NT2/D1 (cell line): ENCODE data around the gene CDCA3.
A peak's percentile ranks its signal among the peaks of the same experiment; 100 is the strongest.

Experiments
- DNase-seq: peaks from one replicate; pipeline ENCODE4 v3.0.0-alpha.2; 2011; ENCODE audit warnings: low read depth, low spot score
- H3K27me3 ChIP-seq: 2 replicates; pipeline ENCODE4 v1.6.0; 2011; ENCODE audit warnings: mild to moderate bottlenecking; ENCODE audit not compliant: insufficient read length, insufficient read depth
- H3K36me3 ChIP-seq: 2 replicates; pipeline ENCODE4 v1.6.1; 2011; ENCODE audit warnings: mild to moderate bottlenecking, low read length, mixed read lengths; ENCODE audit not compliant: insufficient read depth, insufficient read length
- H3K4me1 ChIP-seq: 2 replicates; pipeline ENCODE4 v1.5.1; 2011; ENCODE audit not compliant: insufficient read depth, insufficient read length
- H3K4me3 ChIP-seq: 2 replicates; pipeline ENCODE4 v1.5.1; 2011; ENCODE audit warnings: low read depth; ENCODE audit not compliant: insufficient read length
- H3K9ac ChIP-seq: 2 replicates; pipeline ENCODE4 v1.6.0; 2011; ENCODE audit warnings: low read depth; ENCODE audit not compliant: insufficient read length
- H3K9me3 ChIP-seq: 2 replicates; pipeline ENCODE4 v1.5.1; 2011; ENCODE audit warnings: mild to moderate bottlenecking, low read length; ENCODE audit not compliant: insufficient read depth
- SUZ12 ChIP-seq: IDR thresholded peaks from 2 replicates; pipeline ENCODE4 v1.6.1; 2011; ENCODE audit not compliant: insufficient read length, insufficient read depth; ENCODE audit errors: extremely low read depth
- YY1 ChIP-seq: IDR thresholded peaks from 2 replicates; pipeline ENCODE4 v1.6.1; 2011; ENCODE audit not compliant: insufficient read length, insufficient read depth
- ZNF274 ChIP-seq: IDR thresholded peaks from 2 replicates; pipeline ENCODE4 v1.6.1; 2011; ENCODE audit warnings: mild to moderate bottlenecking, low read depth, low read length

Gene CDCA3

DNA sequence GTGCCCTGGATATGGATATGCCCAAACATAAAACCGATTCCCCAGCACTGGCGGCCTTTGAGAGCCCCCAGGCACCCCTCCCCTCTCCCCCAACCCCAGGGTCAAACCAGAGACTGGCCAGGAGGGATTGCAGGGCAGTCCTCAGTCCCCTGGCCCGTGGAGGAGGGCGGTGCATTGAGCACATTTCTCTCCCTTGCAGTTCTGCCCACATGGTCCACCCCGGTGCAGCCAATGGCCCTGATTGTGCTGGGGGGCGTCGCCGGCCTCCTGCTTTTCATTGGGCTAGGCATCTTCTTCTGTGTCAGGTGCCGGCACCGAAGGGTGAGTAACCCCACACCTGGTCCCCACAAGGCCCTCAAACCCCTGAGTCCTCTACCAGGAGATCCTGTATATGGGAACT is 32.9 kb downstream of the CDCA3 start:
- Histone ChIP-seq H3K4me3 (peak overlapping the region; percentile 3), H3K36me3 (no peaks in the 10 kb centered on the region), H3K9me3 (no peaks in the 10 kb centered on the region), H3K4me1 (peaks cover 46% of the 10 kb centered on the region), H3K9ac (peak overlapping the region; percentile 7), H3K27me3 (peaks cover 23% of the 10 kb centered on the region)
- DNase-seq: no peak
- TF ChIP-seq ZNF274 (no peak), YY1 (no peak)

DNA sequence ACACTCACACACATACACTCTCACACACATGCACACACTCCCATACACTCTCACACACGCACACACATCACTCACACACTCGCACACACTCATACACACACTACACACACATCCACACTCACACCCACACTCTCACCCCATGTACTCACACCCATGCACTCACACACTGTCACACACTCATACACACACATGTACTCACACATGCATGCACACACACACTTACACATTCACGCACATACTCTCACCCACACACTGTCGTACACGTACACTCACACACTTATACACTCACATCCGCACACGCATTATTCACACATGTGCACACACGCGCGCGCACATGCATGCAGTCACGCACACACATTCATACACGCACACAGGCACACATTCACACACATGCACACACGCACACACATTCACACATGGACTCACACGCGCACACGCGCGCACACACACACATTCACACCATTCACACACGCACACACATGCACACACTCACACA is 33.4 kb downstream of the CDCA3 start:
- peaks cover 42% of the 10 kb centered on the region for H3K4me1 ChIP-seq

DNA sequence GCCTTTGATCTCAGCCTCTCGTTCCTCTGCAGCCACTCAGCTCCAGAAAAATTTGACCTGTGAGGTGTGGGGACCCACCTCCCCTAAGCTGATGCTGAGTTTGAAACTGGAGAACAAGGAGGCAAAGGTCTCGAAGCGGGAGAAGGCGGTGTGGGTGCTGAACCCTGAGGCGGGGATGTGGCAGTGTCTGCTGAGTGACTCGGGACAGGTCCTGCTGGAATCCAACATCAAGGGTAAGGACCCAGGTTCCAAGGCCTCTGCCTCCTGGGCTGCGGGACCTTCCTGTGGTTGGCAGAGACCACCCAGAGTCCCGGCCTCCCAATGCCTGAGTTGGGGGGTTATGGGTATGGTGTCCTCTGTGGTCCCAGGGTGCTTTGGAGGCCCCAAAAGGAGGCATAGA is 34.0 kb downstream of the CDCA3 start:
- Histone ChIP-seq H3K4me3 (no peak overlapping the region), H3K9ac (no peak overlapping the region), H3K9me3 (no peaks in the 10 kb centered on the region), H3K36me3 (no peaks in the 10 kb centered on the region), H3K4me1 (peaks cover 35% of the 10 kb centered on the region), H3K27me3 (peaks cover 23% of the 10 kb centered on the region)
- no peak for DNase-seq
- TF ChIP-seq SUZ12 (no peak), ZNF274 (no peak), YY1 (no peak)

More for the DNA sequence above, 33.4 kb downstream of the CDCA3 start:
- DNase-seq: no peak
- Histone ChIP-seq H3K36me3 (no peaks in the 10 kb centered on the region), H3K27me3 (peaks cover 23% of the 10 kb centered on the region), H3K9me3 (no peaks in the 10 kb centered on the region), H3K9ac (no peak overlapping the region), H3K4me3 (no peak overlapping the region)
- TF ChIP-seq YY1 (no peak), ZNF274 (no peak), SUZ12 (no peak)

DNA sequence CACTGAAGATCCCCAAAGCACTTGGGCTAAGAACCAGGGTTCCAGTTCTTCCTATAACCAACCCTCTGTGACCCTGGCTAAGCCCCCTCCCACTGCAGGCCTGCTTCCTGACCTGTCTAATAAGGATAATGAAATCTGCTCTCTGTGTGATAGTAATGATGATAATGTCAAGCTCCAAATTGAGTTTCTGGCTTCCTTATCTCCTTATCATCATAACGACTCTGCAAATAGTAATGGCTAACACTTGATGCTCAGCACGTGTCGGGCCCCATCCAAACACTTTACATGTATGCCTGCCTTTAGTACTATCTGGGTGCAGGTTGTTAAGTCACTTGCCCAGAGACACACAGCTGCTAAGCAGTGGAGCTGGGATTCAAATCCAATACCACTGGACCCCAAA is 34.5 kb downstream of the CDCA3 start:
- peaks cover 23% of the 10 kb centered on the region for H3K27me3 ChIP-seq
- TF ChIP-seq YY1: no peak
- TF ChIP-seq ZNF274: no peak
- TF ChIP-seq SUZ12: no peak
- H3K9me3 ChIP-seq: no peaks in the 10 kb centered on the region
- H3K4me1 ChIP-seq: peaks cover 32% of the 10 kb centered on the region
- H3K4me3 ChIP-seq: no peak overlapping the region
- no peak overlapping the region for H3K9ac ChIP-seq
- no peak for DNase-seq
- no peaks in the 10 kb centered on the region for H3K36me3 ChIP-seq

DNA sequence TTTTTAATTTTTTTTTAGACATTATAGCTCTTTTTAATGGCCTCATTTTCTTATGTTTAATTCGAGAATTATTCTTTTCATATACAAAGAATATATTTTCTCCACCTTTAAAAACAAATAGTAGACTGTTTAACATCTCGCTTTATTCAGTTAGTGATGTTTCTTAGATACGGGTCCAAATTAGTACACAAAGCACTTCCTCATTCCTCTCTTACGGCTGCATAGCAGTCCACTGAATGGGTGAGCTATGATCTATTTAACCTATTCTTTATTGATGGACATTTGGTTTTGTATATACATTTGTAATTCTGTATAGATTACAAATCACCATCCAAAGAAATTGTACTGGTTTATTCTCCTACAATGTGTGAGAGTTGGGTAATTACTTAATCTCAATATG is 37.7 kb downstream of the CDCA3 start:
- Histone ChIP-seq H3K27me3 (peaks cover 23% of the 10 kb centered on the region), H3K9ac (no peak overlapping the region), H3K36me3 (no peaks in the 10 kb centered on the region), H3K4me3 (no peak overlapping the region), H3K9me3 (no peaks in the 10 kb centered on the region), H3K4me1 (peaks cover 21% of the 10 kb centered on the region)
- no peak for DNase-seq
- TF ChIP-seq SUZ12 (no peak), ZNF274 (no peak), YY1 (no peak)

DNA sequence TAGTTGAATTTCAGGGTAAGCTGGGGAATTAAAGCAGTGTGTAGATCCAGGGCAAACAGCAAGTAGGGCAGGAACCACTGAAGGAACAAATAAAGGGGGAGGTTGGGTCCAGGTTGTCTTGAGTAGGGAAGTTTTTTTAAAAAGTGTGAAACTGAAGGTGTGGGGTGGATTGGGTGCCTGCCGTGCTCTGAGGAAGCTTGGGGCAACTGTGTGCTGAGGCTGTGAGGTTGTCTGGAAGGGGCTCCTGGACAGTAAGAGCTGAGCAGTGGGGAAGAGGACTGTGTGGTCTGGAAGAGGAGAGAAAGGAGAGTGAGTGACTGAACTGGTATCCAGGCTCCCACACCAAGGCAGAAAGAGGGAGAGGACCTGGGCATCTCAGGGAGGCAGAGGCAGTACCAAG is 40.3 kb downstream of the CDCA3 start:
- H3K9ac ChIP-seq: peak overlapping the region; percentile 12
- no peaks in the 10 kb centered on the region for H3K36me3 ChIP-seq
- no peak for DNase-seq
- H3K27me3 ChIP-seq: peaks cover 19% of the 10 kb centered on the region
- H3K9me3 ChIP-seq: no peaks in the 10 kb centered on the region
- no peak overlapping the region for H3K4me3 ChIP-seq
- TF ChIP-seq YY1 (no peak), SUZ12 (no peak), ZNF274 (no peak)
- H3K4me1 ChIP-seq: peaks cover 11% of the 10 kb centered on the region

DNA sequence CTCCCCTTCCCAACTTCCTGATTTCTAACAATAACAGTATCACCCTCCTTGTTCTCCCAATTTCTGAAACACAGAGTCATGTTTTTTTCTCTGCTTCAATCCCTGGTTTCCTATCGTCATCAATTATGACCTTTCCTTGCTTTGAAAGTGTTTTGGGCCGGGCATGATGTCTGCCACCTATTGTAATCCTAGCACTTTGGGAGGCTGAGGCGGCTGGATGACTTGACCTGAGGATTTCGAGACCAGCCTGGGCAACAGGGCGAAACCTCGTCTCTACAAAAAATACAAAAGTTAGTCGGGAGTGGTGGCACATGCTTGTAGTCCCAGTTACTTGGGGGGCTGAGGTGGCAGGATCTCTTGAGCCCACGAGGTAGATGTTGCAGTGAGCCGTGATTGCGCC is 42.0 kb downstream of the CDCA3 start:
- H3K9ac ChIP-seq: no peak overlapping the region
- H3K4me1 ChIP-seq: peaks cover 8% of the 10 kb centered on the region
- no peak for TF ChIP-seq SUZ12
- TF ChIP-seq ZNF274: no peak
- no peak for TF ChIP-seq YY1
- H3K27me3 ChIP-seq: peaks cover 4% of the 10 kb centered on the region
- no peaks in the 10 kb centered on the region; the same call in 1 of the 2 replicates for H3K9me3 ChIP-seq
- H3K36me3 ChIP-seq: no peaks in the 10 kb centered on the region
- no peak overlapping the region for H3K4me3 ChIP-seq
- no peak for DNase-seq

DNA sequence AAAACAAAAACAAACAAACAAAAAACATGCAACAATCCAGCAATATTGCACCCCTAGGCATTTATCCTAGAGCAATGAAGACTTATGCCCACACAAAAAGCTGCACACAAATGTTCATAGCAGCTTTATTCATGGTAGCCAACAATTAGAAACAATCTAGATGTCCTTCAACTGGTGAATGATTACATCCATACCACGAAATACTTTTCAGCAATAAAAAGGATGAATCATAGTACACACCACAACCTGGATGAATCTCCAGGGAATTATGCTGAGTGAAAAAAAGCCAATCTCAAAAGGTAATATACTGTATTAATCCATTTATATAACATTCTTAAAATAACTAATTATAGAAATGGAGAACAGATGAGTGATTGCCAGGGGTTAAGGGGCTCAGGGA is 43.9 kb downstream of the CDCA3 start:
- H3K9me3 ChIP-seq: no peaks in the 10 kb centered on the region; the same call in 1 of the 2 replicates
- peaks cover 8% of the 10 kb centered on the region for H3K4me1 ChIP-seq
- no peaks in the 10 kb centered on the region for H3K36me3 ChIP-seq
- H3K27me3 ChIP-seq: no peaks in the 10 kb centered on the region
- TF ChIP-seq ZNF274: no peak
- TF ChIP-seq SUZ12: no peak
- no peak for TF ChIP-seq YY1
- no peak for DNase-seq
- H3K4me3 ChIP-seq: no peak overlapping the region
- H3K9ac ChIP-seq: no peak overlapping the region
